HG03108 (cell line): ENCODE measurements around the gene FHIP1B.
"Not testable (repeated sequence)": the region's sequence is repeated elsewhere in the genome, so short reads cannot be mapped to it uniquely, and the experiment has no call there.

Experiments used
- ATAC-seq: cut with Tn5 transposase; IDR thresholded peaks from one replicate; pipeline ENCODE4 v1.9.1; 2021; ENCODE audit warnings: moderate library complexity; ENCODE audit not compliant: unreplicated experiment

The FHIP1B gene

DNA sequence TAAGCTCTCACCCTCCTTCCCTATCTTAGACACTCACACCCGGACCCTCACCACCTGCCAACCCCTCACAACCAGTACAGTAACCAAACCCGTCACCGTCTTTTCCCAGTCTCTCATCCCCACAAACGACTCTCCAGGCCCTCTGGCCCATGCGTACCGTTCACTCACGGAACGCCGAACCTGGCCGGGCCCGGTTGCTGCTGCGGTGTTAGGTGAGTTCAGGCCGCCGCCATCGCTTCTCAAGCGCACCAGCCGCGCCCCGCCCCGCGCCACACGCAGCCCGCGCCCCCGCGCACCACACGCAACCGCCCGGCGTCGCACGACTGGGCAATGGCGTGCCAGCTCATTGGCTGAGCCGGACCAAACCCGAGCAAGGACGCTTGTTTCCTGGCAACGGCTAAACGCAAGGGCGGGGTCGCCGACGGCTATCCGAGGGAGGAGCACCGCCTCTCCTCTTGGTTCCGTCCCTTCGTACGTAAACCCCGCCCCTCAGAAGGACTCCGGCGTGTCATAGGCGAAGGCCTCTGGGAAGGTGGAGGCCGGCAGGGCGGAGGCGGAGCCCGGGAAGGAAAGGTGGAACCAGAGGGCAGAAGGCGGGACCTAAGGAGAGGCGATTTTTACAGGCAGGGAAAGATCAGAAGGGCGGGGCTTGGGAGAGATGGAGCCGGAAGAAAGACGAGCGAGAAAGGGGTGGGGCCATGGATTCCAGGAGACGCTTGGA lies at the start of gene FHIP1B:
FHIP1B (minus strand) TSS at position 250 of the 721 bp plus-strand sequence. CDS start 10,120 bp downstream, outside the sequence.
- ATAC-seq, result peak; percentile 94

DNA sequence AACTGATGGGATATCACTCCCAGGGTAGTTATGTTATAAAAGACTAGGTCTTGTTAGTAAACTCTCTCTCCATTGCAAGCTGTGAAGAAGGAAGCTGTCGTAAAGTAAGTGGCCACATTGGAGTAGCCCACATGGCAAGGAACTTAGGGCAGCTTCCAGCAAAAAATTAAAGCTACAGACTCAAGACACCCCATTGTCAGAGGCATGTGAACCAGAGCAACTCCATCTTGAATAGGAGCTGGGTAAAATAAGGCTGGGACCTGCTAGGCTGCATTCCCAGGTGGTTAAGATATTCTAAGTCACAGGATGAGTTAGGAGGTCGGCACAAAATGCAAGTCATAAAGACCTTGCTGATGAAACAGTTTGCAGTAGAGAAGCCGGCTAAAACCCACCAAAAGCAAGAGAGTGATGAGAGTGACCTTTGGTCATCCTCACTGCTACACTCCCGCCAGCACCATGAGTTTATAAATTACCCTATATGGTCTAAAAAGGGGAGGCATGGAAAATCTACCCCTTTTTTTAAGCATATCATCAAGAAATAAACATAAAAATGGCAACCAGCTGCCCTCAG lies 49.1 kb upstream of the FHIP1B start:
- no peak for ATAC-seq

DNA sequence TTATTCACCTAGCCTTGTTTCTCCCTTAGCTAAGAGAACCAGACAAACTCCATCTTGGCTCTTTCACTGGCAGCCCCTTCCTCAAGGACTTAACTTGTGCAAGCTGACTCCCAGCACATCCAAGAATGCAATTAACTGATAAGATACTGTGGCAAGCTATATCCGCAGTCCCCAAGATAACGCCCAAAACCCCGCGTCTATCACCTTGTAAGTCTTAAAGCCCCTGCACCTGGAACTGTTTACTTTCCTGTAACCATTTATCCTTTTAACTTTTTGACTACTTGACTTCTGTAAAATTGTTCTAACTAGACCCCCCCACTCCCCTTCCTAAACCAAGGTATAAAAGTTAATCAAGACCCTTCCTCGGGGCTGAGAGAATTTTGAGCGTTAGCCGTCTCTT lies 46.4 kb upstream of the FHIP1B start:
- ATAC-seq, result not testable (repeated sequence)

DNA sequence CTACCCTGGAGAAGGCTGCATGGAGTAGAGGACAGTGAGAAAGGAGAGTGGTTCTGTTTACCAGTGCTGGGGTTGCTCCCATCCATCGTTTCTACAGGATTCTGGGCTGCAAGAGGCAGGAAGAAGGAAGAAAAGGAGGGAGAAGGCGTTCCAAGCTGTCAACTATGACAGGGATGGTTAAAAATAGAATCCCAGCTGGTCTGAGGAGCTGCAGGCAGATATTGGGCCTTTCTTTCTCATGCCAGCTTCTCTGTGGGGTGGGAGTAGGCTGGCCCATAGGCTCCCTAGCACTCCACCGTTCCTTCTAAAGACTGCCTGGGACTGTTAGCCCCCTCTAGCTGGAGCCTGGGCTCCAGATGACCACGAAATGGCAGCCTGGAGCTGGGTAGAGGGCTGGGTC lies 38.8 kb upstream of the FHIP1B start:
- ATAC-seq, result no peak

DNA sequence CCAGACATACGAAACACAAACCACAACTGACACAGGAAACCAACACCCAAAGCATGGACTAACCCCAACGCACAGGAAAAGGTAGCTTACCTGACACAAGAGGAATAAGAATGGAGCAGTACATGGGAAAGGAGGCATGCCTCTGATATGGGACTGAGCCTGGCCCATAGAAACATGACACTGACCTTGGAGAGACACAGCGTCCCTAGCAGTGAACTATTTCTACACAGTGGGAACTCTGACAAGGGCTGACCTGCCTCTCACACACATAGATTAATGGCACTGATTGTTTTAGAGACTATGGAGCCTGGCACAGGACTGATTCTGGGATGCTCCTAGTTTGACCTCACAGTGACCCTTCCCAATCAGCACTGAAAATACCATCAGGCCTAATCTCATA lies 37.2 kb upstream of the FHIP1B start:
- ATAC-seq, result no peak

DNA sequence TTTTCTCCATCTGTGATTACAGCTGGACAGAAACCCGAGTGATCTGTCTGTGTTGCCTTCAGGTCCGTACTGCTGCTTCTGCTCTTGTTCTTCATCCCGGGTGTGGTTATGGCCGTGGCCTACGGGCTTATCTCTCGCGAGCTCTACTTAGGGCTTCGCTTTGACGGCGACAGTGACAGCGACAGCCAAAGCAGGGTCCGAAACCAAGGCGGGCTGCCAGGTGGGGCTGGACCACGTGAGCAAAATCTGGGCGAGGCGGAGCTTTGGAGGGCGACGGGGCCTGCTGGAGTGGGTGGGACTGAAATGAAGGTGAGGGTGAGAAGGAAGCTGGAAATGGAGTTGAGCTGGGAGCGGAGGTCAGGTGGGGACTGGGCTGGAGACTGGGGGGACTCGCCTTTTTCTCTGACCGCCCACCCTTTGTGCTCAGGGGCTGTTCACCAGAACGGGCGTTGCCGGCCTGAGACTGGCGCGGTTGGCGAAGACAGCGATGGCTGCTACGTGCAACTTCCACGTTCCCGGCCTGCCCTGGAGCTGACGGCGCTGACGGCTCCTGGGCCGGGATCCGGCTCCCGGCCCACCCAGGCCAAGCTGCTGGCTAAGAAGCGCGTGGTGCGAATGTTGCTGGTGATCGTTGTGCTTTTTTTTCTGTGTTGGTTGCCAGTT lies 36.3 kb upstream of the FHIP1B start:
- ATAC-seq, result no peak

DNA sequence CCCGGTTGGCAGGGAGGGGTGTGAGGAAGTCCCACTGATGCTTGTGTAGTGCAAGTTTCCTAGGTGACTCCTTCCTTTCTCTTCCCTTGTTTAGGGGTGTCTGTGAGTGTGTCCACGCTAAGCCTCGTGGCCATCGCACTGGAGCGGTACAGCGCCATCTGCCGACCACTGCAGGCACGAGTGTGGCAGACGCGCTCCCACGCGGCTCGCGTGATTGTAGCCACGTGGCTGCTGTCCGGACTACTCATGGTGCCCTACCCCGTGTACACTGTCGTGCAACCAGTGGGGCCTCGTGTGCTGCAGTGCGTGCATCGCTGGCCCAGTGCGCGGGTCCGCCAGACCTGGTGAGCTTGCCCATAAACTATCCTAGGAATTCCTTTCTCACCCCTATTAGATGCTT lies 35.6 kb upstream of the FHIP1B start:
- no peak for ATAC-seq

DNA sequence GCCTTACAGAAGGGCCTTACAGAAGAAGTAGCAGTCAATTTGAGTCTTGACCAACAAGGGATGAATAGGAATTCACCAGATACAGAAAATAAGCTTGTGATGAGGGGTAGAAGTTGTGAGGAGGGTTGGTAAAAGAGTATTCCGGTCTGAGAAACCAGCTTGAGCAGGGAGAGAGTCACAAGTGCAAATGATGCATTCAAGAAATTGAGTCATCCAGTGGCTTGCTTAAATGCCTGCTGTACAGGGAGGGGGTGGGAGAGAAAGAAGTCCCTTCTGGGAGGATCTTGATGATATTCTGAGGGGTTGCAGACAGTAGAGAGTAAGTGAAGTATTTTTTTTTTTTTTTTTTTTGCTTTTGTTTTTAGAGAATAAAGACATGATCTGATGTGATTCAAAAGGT lies 34.4 kb upstream of the FHIP1B start:
- no peak for ATAC-seq

DNA sequence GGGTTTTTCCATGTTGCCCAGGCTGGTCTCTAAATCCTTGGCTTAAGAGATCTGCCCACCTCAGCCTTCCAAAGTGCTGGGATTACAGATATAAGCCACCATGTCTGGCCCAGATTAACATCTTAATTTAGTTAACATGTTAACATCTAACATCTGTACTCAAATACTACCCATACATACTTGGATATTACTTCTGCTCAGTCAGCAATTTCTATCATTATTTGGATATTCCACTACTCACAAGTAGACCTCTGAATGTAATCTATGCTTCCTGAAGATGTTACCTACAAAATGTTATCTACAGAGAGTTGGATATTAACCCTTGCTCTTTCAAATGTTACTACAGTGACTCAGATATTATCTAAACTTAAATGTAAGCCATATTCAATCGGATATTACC lies 29.2 kb upstream of the FHIP1B start:
- ATAC-seq, result no peak

DNA sequence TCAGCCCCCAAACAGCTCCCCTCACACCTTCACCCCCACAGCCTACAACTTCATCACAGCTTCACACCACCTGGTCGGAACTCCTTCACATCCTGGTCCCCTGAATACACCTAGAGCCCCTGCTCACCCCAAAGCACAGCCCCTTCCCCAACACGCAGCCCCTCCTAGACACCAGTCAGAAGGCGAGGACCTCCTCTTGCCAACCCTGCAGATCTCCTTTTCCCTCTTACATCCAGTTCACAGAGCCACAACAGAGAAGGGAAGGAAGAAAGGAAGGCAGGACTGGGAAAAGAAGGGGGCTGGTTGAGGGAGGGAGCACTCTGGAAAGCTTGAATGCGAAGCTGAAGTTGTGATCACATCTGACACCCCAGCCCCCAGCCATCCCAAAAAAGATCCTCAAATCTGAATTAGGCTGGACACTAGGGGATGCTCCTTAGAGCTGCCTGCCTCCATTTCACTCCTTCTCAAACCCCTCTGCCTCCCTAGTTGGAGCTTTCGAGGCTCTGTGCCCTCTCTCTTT lies 25.8 kb upstream of the FHIP1B start:
- ATAC-seq, result no peak

DNA sequence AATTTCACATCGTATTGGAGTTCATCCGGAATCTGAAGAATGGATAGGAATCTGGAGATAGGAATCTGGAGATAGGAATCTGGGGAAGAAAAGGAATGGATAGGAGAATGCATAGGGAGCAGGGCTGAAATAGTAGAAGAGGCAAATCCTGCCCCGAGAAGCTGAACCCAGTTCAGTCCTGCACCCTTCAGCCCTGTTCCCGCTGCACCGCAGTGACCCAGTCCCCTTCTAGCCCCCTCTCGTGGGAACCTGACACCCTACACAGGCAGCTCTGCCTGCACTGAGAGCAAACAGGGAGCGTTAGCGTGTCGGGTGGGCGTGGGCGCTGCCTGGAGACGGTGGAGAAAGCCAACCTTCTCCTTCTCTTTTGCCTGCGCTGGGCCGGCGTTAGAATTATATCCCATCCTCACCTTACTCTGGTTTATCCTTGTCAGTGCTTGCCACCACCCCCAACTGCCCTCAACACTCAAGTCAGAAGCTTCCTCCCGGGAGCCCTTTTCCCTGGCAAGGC lies 24.2 kb upstream of the FHIP1B start:
- no peak for ATAC-seq

DNA sequence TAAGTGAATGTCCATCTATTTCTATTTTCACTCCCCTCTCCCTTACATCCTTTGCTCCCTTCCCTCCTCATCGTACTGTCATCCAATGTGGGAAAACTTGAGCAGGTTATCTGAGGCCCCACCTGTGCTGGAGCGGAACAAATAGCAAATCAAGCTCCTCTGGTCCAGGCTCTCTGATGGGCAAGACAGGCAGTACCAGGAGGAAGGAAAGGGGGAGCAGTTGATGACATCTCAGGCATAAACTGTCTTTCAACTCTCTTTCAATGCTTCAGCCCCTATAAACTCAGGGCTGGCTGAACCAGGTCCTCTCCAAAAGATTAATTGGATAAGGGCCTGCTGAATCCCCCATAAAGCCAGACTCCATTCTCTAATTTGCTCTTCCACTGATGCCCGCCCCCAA lies 23.7 kb upstream of the FHIP1B start:
- ATAC-seq, result no peak

DNA sequence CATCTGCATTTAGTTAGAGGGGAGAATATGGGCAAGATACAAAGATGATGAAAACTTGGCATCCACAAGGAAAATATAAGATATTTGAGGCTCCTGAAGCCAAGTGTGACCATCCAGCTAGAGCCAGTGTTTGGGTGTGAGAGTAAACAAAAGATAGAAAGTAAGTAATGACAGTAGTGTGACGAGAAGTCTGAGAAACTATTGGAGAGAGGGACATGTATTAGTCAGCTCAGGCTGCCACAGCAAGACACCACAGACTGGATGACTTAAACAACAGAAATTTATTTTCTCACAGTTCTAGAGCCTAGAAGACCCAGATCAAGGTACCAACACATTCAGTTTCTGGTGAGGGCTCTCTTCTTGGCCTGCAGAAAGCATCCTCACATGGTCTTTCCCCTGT lies 18.8 kb upstream of the FHIP1B start:
- ATAC-seq, result peak; percentile 36

DNA sequence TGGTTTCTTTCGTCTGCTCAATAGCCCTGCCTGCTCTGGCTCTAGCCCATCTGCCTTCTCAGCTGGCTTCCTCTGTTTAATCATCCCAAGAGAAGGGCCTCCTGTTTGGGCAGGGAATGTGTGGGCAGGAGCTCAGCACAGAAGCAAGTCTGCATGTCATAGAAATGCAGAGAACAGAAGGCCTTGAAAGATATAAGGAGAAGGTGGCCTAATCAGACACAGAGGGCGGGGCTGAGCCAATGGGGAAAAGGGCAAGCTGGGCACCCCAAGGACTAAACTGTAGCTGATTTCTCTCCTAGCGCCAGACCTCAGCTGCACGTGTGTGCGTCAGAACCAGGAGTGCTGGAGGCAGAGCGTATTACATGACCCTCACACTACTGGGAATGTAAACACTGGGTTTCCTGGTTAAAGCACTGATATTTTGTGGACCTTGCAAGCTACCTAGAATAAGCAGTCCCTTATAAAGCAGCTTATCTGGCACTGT lies 17.6 kb upstream of the FHIP1B start:
- no peak for ATAC-seq

DNA sequence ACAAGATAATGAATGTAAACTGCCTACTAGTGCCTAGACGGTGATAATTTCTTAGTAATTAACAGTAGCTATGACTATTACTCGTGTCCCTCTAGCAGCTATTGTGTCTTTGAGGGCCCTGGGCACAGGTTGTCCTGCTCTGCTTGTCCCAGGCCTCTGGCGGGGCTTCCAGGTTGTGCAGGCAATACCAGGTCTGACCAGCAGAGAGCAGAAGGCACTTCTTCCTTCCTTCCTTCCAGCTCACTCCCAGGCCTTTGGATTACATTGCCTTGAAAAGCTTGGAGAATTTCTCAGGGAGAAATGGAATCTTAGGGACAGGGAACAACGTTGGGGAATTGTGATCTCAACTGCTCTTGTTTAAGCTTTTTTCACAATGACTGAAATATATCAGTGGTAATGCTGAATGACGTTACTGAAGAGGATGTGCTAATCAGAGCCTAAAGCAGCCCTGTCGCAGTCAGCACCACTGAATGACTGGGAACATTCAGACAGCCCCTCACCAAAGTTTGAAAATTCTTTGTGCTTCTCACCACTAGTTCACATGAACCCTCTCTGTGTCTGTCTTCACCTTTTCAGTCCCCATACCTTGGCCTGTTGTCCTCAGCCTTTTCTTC lies 16.8 kb upstream of the FHIP1B start:
- peak; percentile 64 for ATAC-seq

DNA sequence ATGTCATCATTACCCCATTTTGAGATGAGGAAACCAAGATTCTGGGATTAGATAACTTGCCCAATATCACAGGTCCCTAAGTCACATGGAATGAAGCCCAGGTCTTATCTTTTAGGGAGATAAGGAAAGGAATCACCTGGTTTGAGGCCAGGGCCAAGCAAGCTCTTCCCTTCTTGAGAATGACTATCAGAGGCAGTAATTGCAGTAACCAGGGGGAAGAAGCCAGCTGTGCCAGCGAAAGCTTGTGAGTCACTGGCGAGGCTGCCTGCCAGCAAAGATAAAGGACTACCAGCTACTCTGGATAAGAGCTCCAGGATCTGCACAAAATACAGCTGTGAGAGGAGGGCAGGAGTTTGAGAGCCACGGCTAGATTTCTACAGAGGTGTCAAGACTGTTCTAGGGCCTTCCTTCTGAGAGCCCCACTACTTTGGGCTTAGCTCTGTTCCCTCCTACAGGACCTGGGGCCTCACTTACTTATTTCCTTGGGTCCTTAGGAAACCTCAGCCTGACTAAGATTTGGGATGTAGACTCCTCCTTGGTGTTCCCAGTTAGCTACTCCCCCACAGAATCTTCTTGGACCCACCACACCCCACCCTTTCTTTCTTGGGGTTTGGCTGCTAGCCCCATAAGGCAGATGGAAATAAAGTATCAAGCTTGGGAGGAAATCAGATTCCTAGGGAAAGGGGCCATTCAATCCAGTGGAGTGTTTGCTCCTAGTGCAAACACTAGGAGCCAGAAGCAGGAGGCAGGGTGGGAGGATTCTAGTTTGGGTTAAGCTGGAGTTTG lies 15.5 kb upstream of the FHIP1B start:
- no peak for ATAC-seq

DNA sequence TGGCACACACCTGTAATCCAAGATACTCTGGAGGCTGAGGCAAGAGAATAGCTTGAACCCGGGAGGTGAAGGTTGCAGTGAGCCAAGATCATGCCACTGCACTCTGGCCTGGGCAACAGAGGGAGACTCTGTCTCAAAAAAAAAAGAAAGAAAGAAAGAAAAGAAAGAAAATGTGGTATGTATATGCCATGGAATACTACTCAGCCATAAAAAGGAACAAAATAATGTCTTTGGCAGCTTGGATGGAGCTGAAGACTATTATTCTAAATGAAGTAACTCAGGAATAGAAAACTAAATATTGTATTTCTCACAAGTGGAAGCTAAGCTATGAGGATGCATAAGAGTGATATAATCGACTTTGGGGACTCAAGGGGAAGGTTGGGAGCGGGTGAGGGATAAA lies 14.5 kb upstream of the FHIP1B start:
- ATAC-seq, result not testable (repeated sequence)

DNA sequence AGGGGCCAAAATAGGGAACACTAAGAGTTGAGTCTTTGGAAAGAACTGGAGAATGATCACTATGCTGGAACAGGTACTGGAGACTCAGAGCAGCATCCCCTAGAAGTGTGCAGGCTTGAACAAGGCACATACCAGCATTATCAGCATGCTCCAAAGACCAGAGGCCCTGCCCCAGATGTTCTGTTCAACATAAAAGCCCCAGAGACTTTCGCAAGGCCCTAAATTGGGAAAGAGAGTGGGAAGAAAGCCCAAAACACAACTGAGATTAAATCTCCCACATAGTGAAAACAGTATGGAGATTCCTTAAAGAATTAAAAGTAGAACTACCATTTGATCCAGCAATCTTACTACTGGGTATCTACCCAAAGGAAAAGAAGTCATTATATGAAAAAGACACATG lies 13.8 kb upstream of the FHIP1B start:
- no peak for ATAC-seq

DNA sequence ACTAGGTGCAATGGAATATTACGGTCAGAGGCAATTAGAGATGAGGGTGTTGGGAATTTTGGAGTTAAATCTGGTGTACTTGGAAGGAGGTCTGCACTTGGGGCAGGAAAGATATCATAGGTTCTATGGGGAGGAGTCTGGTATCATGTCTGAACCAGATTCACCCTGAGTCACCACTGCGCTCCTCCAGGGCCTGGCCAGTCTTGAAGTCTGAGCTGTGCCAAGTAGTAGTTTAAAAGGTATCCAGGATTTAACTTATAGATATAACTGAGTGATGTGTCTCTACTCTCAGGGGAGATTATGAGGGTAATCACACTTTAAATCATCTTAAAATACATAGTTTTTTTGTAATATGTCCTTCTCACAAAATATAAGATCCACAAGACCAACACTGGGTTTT lies 11.1 kb upstream of the FHIP1B start:
- no peak for ATAC-seq

DNA sequence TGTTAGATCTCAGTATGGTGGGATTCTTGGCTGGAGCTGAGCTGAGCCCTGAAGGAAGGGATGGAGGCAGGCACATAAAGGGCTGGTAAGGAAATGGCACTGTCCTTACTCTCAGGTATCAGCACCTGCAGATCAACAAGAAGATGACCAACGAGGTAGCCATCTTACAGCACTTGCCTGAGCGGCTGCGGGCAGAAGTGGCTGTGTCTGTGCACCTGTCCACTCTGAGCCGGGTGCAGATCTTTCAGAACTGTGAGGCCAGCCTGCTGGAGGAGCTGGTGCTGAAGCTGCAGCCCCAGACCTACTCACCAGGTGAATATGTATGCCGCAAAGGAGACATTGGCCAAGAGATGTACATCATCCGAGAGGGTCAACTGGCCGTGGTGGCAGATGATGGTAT lies 6.9 kb upstream of the FHIP1B start:
- ATAC-seq, result no peak

DNA sequence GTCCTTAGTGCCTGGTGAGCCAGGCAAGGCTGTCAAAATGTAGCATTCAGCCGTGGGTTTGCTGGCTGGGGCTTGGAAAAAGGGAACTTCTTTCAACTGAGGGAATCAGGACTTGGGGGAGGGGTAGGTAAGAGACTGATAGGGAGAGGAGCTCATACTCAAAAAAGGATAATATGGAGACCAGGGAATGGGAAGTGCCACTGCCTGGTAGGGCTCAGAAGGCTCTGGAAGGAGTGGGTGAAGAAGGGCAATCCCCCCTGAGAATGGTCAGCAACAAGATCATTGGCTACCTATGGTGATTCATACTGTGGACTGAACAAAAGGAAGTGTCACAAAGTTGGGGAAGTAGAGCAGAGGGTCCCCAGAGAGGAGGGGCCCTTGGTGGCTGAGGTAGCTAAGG lies 6.3 kb upstream of the FHIP1B start:
- ATAC-seq, result no peak
